ENCODE measurements around the gene PNPLA6. TPM values are rescaled to one million over a fixed set of nuclear protein-coding genes. Genes with fewer than 3 reads are reported as not detected.

Gene PNPLA6
- total and polyA plus RNA-seq, 2 experiments from 2014 or later = 66.6 to 135 TPM

- Mint-ChIP-seq H3K27me3 (ENCODE audit: insufficient read depth, low read depth, poor library complexity) (peaks cover 8% of the 10 kb centered on the region), H3K4me3 (no peak overlapping the region), H3K27ac (no peak overlapping the region), H3K4me1 (no peaks in the 10 kb centered on the region), H3K36me3 (ENCODE audit: low read depth) (peaks cover 12% of the 10 kb centered on the region), H3K9me3 (no peaks in the 10 kb centered on the region)
- H2AFZ ChIP-seq = no peak overlapping the region
- no peaks in the 10 kb centered on the region for H3K79me2 ChIP-seq (replicated peaks; ENCODE audit: insufficient read depth)
- H3K36me3 ChIP-seq (ENCODE audit: insufficient read depth) = no peaks in the 10 kb centered on the region
- no peaks in the 10 kb centered on the region for H3K9me2 ChIP-seq (ENCODE audit: insufficient read depth)
- H4K20me1 ChIP-seq (replicated peaks; ENCODE audit: insufficient read depth) = no peaks in the 10 kb centered on the region
- TF ChIP-seq POLR2AphosphoS5 (IDR thresholded peaks at IDR 0.05; ENCODE audit: low read depth) (no peak), REST (IDR thresholded peaks at IDR 0.05; ENCODE audit: unreplicated experiment) (no peak), CREB1 (CRISPR knock-in tag; IDR thresholded peaks at IDR 0.05; ENCODE audit: low read depth) (no peak), EZH2 (IDR thresholded peaks at IDR 0.05; ENCODE audit: low read depth, unreplicated experiment) (no peak), JUNB (IDR thresholded peaks at IDR 0.05; ENCODE audit: unreplicated experiment) (no peak), ZNF331 (CRISPR knock-in tag; IDR thresholded peaks at IDR 0.05; ENCODE audit: low read depth) (no peak), ZNF114 (CRISPR knock-in tag; IDR thresholded peaks at IDR 0.05) (no peak), EZH2phosphoT487 (IDR thresholded peaks at IDR 0.05; ENCODE audit: unreplicated experiment) (no peak), STAT1 (IDR thresholded peaks at IDR 0.05; ENCODE audit: unreplicated experiment) (no peak), NANOG (IDR thresholded peaks at IDR 0.05; ENCODE audit: borderline replicate concordance) (no peak)
- TF ChIP-seq, protein P1, sequence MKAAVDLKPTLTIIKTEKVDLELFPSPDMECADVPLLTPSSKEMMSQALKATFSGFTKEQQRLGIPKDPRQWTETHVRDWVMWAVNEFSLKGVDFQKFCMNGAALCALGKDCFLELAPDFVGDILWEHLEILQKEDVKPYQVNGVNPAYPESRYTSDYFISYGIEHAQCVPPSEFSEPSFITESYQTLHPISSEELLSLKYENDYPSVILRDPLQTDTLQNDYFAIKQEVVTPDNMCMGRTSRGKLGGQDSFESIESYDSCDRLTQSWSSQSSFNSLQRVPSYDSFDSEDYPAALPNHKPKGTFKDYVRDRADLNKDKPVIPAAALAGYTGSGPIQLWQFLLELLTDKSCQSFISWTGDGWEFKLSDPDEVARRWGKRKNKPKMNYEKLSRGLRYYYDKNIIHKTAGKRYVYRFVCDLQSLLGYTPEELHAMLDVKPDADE (IDR thresholded peaks at IDR 0.05) = no peak
- TF ChIP-seq, protein P2, sequence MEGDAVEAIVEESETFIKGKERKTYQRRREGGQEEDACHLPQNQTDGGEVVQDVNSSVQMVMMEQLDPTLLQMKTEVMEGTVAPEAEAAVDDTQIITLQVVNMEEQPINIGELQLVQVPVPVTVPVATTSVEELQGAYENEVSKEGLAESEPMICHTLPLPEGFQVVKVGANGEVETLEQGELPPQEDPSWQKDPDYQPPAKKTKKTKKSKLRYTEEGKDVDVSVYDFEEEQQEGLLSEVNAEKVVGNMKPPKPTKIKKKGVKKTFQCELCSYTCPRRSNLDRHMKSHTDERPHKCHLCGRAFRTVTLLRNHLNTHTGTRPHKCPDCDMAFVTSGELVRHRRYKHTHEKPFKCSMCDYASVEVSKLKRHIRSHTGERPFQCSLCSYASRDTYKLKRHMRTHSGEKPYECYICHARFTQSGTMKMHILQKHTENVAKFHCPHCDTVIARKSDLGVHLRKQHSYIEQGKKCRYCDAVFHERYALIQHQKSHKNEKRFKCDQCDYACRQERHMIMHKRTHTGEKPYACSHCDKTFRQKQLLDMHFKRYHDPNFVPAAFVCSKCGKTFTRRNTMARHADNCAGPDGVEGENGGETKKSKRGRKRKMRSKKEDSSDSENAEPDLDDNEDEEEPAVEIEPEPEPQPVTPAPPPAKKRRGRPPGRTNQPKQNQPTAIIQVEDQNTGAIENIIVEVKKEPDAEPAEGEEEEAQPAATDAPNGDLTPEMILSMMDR (conservative IDR thresholded peaks at IDR 0.05; ENCODE audit: low read depth in 2 of 2) = no peak
- no peaks in the 10 kb centered on the region for H3F3A ChIP-seq (replicated peaks; ENCODE audit: low read depth)
- no peak overlapping the region for H3K27ac ChIP-seq (ENCODE audit: low read depth)
- H3K4me1 ChIP-seq (ENCODE audit: insufficient read depth) = no peaks in the 10 kb centered on the region
- no peaks in the 10 kb centered on the region for H3K27me3 ChIP-seq (ENCODE audit: insufficient read depth)
- DNase-seq (ENCODE audit: low spot score) = no peak
- no peak overlapping the region for H3K4me3 ChIP-seq
- no peak for ATAC-seq
- no peak overlapping the region for H3K4me2 ChIP-seq
These were observed 9.8 kb downstream of the PNPLA6 start for GRCh38 chr19:7545300-7545699.
